Fibroblast of mammary gland (primary cell): ENCODE results near the gene FAF1.
"Not testable (repeated sequence)": the region's sequence is repeated elsewhere in the genome, so short reads cannot be mapped to it uniquely, and the experiment has no call there.

Source experiments
- DNase-seq: peaks from one replicate; pipeline ENCODE4 v3.0.0-alpha.2; 2010; ENCODE audit warnings: low read depth
- H3K4me3 ChIP-seq: 2 replicates; pipeline ENCODE4 v1.5.1; 2011; ENCODE audit warnings: low read depth, mild to moderate bottlenecking, low read length, moderate library complexity; ENCODE audit not compliant: control insufficient read depth
- CTCF ChIP-seq: conservative IDR thresholded peaks from 2 replicates; pipeline ENCODE4 v1.5.1; 2011; ENCODE audit warnings: low read depth, low read length, inconsistent platforms; ENCODE audit not compliant: control insufficient read depth, insufficient read depth

The FAF1 gene

GRCh38 chr1:50833216-50833615, 126.9 kb downstream of the FAF1 start:
- H3K4me3 ChIP-seq, result no peak overlapping the region
- no peak for TF ChIP-seq CTCF
- no peak for DNase-seq

- DNase-seq, result no peak
- H3K4me3 ChIP-seq, result no peak overlapping the region
- no peak for TF ChIP-seq CTCF
Observed at GRCh38 chr1:50832167-50832566, 127.9 kb downstream of the FAF1 start.

- no peak overlapping the region for H3K4me3 ChIP-seq
- TF ChIP-seq CTCF, result no peak
Observed at GRCh38 chr1:50831300-50832061, 128.6 kb downstream of the FAF1 start.

GRCh38 chr1:50830621-50831020, 129.4 kb downstream of the FAF1 start:
- no peak for TF ChIP-seq CTCF
- DNase-seq, result no peak
- H3K4me3 ChIP-seq, result no peak overlapping the region

More at GRCh38 chr1:50831300-50832061, 128.6 kb downstream of the FAF1 start:
- DNase-seq, result no peak

GRCh38 chr1:50829014-50829958, 130.8 kb downstream of the FAF1 start:
- no peak for DNase-seq
- no peak overlapping the region for H3K4me3 ChIP-seq
- no peak for TF ChIP-seq CTCF

- no peak for TF ChIP-seq CTCF
- H3K4me3 ChIP-seq, result no peak overlapping the region
Observed at GRCh38 chr1:50827546-50827945, 132.5 kb downstream of the FAF1 start.

GRCh38 chr1:50826792-50827191, 133.3 kb downstream of the FAF1 start:
- not testable (repeated sequence) for DNase-seq, H3K4me3 ChIP-seq

More at GRCh38 chr1:50827546-50827945, 132.5 kb downstream of the FAF1 start:
- no peak for DNase-seq
